DMS53 (cell line): ENCODE data around the gene KIF5B.
"Not testable (repeated sequence)": the region's sequence is repeated elsewhere in the genome, so short reads cannot be mapped to it uniquely, and the experiment has no call there.

Experiments
- DNase-seq: peaks from one replicate; lab custom pipeline; 2025; lab: John Stamatoyannopoulos, UW

The KIF5B gene

GRCh38 chr10:32059472-32059871 is 3.2 kb upstream of the KIF5B start:
- no peak for DNase-seq

- DNase-seq = no peak
Observed at GRCh38 chr10:32057036-32057372, 779 bp upstream of the KIF5B start.

GRCh38 chr10:32055478-32056135 is 618 bp downstream of the KIF5B start:
- DNase-seq = peak; percentile 82

GRCh38 chr10:32054094-32054493 is 2.1 kb downstream of the KIF5B start:
- peak; percentile 58 for DNase-seq

DNA sequence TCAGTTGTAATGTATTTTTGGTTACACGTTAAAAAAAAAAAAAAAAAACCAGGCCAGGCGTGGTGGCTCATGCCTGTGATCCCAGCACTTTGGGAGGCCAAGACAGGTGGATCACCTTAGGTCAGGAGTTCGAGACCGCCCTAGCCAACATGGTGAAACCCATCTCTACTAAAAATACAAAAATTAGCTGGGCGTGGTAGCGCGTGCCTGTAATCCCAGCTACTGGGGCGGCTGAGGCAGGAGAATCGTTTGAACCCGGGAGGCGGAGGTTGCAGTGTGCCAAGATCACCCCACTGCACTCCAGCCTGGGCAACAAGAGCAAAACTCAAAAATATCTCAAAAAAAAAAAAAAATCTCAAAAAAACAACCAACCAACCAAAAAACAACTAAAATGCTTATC is 2.8 kb downstream of the KIF5B start:
- not testable (repeated sequence) for DNase-seq

GRCh38 chr10:32051926-32052325 is 4.3 kb downstream of the KIF5B start:
- DNase-seq = no peak

- no peak for DNase-seq
Observed at GRCh38 chr10:32050177-32050576, 6.0 kb downstream of the KIF5B start.

DNA sequence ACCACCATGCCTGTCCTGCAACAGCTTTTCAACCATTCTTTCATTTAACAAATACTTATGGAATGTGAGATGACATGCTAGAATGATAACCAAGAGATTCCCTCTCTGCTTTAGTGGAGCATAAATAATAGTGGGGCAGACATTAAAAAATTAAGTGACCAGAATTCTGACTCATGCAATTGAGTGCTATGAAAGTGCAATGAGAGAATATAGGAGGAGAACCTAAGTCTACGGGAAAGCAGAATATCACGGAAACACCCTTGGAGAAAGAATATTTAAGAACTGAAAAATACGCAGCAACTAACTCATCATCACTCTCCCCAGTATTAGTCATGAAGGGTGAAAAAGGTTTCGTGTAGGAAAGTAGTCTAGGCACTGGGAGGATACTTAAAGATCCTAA is 7.1 kb downstream of the KIF5B start:
- DNase-seq = no peak

GRCh38 chr10:32048282-32048681 is 7.9 kb downstream of the KIF5B start:
- DNase-seq = peak; percentile 23

DNA sequence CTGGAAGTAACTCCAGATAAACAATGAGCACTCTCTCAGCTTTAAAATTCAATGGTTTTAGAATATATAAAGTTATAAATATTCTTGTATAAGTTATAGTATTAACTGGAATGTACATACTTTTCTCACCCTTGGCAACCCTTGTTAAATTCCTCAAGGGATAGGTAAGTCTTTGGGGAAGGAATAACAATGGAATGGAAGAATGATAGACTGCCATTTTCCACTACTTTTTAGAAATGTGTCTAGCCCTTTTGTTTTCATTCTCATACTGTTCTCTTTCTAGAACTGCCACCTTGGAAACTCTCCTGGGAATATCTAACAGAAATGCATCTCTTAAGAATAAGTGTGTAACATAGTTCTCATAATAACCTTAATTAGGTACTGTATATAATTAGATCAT is 8.3 kb downstream of the KIF5B start:
- DNase-seq = no peak

DNA sequence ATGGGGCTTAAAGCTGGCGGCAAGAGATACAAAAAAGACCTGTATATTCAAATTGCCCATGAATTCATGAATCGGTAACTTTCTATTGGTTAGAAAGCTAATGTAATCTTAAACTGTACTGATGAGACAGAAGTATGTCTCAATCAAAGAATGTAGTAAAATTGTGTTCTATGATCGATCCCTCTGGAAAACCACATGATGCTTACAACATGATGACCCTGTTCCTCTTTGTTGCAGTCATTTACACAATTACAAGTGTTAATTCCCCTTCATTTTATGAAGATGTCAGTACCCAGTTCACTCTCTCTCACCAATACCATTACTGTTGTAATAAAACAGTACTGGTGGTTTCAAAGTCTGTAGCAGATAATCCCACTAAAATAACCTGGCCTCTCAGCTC is 10.1 kb downstream of the KIF5B start:
- DNase-seq = no peak

DNA sequence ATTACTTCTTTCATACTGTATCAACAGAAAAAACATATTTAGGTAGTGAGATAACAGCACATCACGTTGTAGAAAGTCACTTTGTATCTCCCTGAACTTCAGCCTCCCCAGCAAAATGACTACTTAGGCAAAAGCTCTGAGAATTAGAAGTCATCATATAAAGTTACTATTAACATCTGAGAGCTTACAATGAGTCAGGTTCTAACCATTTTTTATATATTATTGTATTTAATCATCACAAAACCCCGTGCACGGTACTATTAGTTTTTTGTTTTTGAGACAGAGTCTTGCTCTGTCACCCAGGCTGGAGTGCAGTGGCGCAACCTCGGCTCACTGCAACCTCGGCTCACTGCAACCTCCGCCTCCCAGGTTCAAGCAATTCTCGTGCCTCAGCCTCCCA is 13.5 kb downstream of the KIF5B start:
- DNase-seq = not testable (repeated sequence)

DNA sequence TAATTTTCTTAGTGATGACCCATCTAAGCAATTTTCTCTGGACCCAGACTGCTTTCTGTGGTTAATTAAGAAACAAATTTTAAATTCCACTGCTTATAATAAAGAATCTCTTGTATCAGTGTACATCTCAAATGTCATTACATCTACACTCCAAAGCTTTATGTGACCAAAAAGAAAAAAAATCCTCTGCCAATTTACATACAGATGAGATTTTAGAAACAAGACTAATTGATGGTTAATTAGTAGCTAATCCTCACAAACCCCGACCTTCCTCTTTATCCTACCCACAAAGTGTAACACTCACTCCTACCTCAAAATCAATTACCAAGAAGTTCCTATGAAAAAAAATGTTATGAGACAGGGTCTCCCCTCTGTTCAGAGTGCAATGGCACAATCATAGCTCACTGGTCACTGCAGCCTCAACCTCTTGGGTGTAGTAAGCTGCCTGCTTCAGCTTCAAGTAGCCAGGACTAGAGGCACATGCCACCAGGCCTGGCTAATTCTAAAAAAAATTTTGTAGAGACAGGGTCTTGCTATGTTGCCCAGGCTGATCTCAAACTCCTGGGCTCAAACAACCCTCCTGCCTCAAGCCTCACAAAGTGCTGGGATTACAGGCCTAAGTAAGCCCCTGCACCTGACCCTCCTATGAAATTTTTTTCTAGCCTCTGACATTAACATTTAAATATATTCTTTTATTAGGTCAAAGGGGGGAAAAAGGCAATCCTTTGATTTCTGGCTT is 14.8 kb downstream of the KIF5B start:
- DNase-seq = no peak

GRCh38 chr10:32039734-32040133 is 16.5 kb downstream of the KIF5B start:
- DNase-seq = no peak

DNA sequence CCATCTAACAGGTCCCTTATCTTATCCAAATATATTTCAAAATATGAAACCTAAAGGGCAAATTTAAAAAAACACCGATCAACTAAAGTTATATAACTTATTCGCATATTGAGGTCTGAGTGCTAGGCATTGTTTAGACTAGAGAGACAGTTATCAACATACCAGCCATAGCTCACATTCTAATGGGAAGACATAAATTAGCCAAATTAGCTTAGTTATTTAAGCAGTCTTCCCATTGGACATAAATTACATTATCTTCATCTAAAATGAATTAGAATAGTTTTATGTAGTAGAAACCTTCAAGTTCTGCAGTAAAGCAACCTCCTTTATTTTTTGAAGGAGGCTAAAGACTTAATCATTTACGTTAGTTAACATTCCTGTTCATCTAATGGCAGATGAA is 17.4 kb downstream of the KIF5B start:
- no peak for DNase-seq

- no peak for DNase-seq
Observed at GRCh38 chr10:32036922-32037321, 19.3 kb downstream of the KIF5B start.

GRCh38 chr10:32035038-32035437 is 21.2 kb downstream of the KIF5B start:
- DNase-seq = no peak

GRCh38 chr10:32033171-32033570 is 23.1 kb downstream of the KIF5B start:
- no peak for DNase-seq

- DNase-seq = no peak
Observed at GRCh38 chr10:32031920-32032319, 24.3 kb downstream of the KIF5B start.

GRCh38 chr10:32031424-32031823 is 24.8 kb downstream of the KIF5B start:
- no peak for DNase-seq

GRCh38 chr10:32028710-32029109 is 27.5 kb downstream of the KIF5B start:
- no peak for DNase-seq

DNA sequence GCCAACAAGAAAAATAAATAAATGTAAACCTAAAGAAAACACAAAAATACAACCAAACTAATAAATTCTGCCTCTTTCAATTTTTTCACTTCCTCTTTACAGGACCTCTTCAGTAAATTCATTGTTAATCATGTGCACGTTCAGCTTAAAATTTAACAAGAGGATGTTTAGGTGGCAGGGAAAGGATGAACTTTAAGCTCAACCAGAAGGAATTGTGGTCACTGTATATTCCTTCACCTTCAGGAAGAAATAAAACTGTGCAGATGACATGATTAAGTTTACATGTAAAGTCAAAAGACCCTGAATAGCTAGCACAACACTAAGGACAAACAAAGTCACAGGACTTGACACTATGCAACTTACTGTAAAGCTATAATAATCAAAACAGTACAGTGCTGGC is 33.0 kb downstream of the KIF5B start:
- no peak for DNase-seq

GRCh38 chr10:32017044-32017443 is 39.2 kb downstream of the KIF5B start:
- DNase-seq = no peak

DNA sequence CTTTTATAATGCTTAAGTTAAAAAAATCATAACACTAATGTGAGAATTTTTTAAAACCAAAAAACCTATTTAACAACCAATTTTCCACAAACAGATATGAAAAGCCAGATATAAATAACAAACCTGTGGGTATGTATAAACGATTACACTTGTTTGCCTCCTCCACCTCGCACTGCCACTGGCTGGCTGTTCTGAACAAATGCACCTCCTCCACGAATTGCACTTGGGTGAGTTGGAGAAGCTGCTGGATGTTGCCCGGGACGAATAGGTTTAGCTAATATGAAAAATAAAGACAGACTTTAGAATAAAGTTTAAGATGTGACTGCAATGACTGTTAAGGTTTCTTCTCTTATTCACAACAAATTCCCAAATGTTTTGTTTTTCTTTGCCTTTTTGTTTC is 40.8 kb downstream of the KIF5B start:
- DNase-seq = no peak
